Measurements from ENCODE around the gene HMGN5. TPM values are rescaled to one million over a fixed set of nuclear protein-coding genes. Genes with fewer than 3 reads are reported as not detected.

HMGN5 gene
- polyA plus RNA-seq, 1 of the 3 experiments (the other 2 are of a cell fraction): 1.5 TPM

- TF ChIP-seq RCOR1 (IDR thresholded peaks at IDR 0.05; ENCODE audit: low read length) (no peak), MXI1 (IDR thresholded peaks at IDR 0.05; ENCODE audit: low read depth, low read length) (no peak), NRF1 (IDR thresholded peaks at IDR 0.05; ENCODE audit: low read depth, low read length) (no peak), GATA2 (CRISPR knock-in tag; IDR thresholded peaks at IDR 0.05) (no peak), FOXM1 (IDR thresholded peaks at IDR 0.05; ENCODE audit: low read depth) (no peak), FOXJ3 (CRISPR knock-in tag; IDR thresholded peaks at IDR 0.05) (no peak), GABPA (IDR thresholded peaks at IDR 0.05; ENCODE audit: low read depth) (no peak), USF2 (IDR thresholded peaks at IDR 0.05; ENCODE audit: borderline replicate concordance, low read depth, low read length) (no peak), MAX (IDR thresholded peaks at IDR 0.05; ENCODE audit: low read depth) (no peak), PBX3 (IDR thresholded peaks at IDR 0.05) (no peak)
Observed at GRCh38 chrX:81208916-81209315, 7.2 kb upstream of the HMGN5 start (continued).

- Histone ChIP-seq H3K27ac (ENCODE audit: low read depth in 2 of 2, low read length in 1 of 2) (no peak overlapping the region), H3K4me1 (ENCODE audit: control insufficient read depth in 1 of 2, insufficient read depth in 2 of 2, low read depth in 1 of 2, low read length in 1 of 2) (no peaks in the 10 kb centered on the region; a peak in 1 of 4 replicates), H3K9me3 (no peaks in the 10 kb centered on the region), H2AFZ (ENCODE audit: low read depth) (no peak overlapping the region), H3F3A (replicated peaks; ENCODE audit: insufficient read depth) (peaks cover under 1% of the 10 kb centered on the region), H3K9ac (no peak overlapping the region), H3K79me2 (ENCODE audit: insufficient read depth) (peaks cover 24% of the 10 kb centered on the region), H4K20me1 (ENCODE audit: insufficient read depth) (no peaks in the 10 kb centered on the region), H3K36me3 (replicated peaks in 1 of 2; ENCODE audit: control insufficient read depth in 1 of 2, insufficient read depth in 2 of 2, low read length in 1 of 2) (no peaks in the 10 kb centered on the region), H3K4me3 (ENCODE audit: low read depth in 2 of 2, low read length in 1 of 2) (no peak overlapping the region), H3K9me2 (no peaks in the 10 kb centered on the region), H3K4me2 (no peak overlapping the region), H3K27me3 (ENCODE audit: insufficient read depth) (no peaks in the 10 kb centered on the region)
- ChIA-PET CTCF (interaction anchor here (1.6 kb wide), 1 partner anchor 11 kb away, joined by 6 read pairs; no protein-coding TSS in a partner anchor), POLR2A (no interaction called here)
- no peak for DNase-seq
- 32% methylated on average over 1 of the region's 1 CpG for WGBS (ENCODE audit: low lambda C conversion rate)
- TF ChIP-seq TEAD4 (IDR thresholded peaks at IDR 0.05; ENCODE audit: borderline replicate concordance, insufficient read depth) (no peak), CHD2 (IDR thresholded peaks at IDR 0.05; ENCODE audit: low read length, partially characterized antibody) (no peak), RXRA (IDR thresholded peaks at IDR 0.05; ENCODE audit: borderline replicate concordance, low read depth) (no peak), NRF1 (IDR thresholded peaks at IDR 0.05; ENCODE audit: low read depth, low read length) (no peak), TCF12 (IDR thresholded peaks at IDR 0.05) (no peak), EP300 (IDR thresholded peaks at IDR 0.05; ENCODE audit: borderline replicate concordance in 1 of 2, low read depth in 1 of 2, low read length in 1 of 2) (no peak), YY1 (IDR thresholded peaks at IDR 0.05; ENCODE audit: low read depth) (no peak), PBX3 (IDR thresholded peaks at IDR 0.05) (no peak), IRF3 (IDR thresholded peaks at IDR 0.05; ENCODE audit: low read depth, low read length) (no peak), ZBTB33 (IDR thresholded peaks at IDR 0.05; ENCODE audit: borderline replicate concordance, low read depth) (no peak), SIN3A (IDR thresholded peaks at IDR 0.05; ENCODE audit: borderline replicate concordance, low read depth, low read length) (no peak), JUND (IDR thresholded peaks at IDR 0.05) (no peak), MAX (IDR thresholded peaks at IDR 0.05; ENCODE audit: low read depth) (no peak), SMC3 (IDR thresholded peaks at IDR 0.05; ENCODE audit: low read depth, low read length) (no peak), ELF1 (IDR thresholded peaks at IDR 0.05) (no peak), FOSL2 (IDR thresholded peaks at IDR 0.05; ENCODE audit: borderline replicate concordance, low read depth) (no peak)
Observed at GRCh38 chrX:81206476-81206875, 4.8 kb upstream of the HMGN5 start.

All from SK-N-SH (cell line).